ENCODE data around the gene KDM3A. TPM values are rescaled to one million over a fixed set of nuclear protein-coding genes. Genes with fewer than 3 reads are reported as not detected.

The KDM3A gene, protein sequence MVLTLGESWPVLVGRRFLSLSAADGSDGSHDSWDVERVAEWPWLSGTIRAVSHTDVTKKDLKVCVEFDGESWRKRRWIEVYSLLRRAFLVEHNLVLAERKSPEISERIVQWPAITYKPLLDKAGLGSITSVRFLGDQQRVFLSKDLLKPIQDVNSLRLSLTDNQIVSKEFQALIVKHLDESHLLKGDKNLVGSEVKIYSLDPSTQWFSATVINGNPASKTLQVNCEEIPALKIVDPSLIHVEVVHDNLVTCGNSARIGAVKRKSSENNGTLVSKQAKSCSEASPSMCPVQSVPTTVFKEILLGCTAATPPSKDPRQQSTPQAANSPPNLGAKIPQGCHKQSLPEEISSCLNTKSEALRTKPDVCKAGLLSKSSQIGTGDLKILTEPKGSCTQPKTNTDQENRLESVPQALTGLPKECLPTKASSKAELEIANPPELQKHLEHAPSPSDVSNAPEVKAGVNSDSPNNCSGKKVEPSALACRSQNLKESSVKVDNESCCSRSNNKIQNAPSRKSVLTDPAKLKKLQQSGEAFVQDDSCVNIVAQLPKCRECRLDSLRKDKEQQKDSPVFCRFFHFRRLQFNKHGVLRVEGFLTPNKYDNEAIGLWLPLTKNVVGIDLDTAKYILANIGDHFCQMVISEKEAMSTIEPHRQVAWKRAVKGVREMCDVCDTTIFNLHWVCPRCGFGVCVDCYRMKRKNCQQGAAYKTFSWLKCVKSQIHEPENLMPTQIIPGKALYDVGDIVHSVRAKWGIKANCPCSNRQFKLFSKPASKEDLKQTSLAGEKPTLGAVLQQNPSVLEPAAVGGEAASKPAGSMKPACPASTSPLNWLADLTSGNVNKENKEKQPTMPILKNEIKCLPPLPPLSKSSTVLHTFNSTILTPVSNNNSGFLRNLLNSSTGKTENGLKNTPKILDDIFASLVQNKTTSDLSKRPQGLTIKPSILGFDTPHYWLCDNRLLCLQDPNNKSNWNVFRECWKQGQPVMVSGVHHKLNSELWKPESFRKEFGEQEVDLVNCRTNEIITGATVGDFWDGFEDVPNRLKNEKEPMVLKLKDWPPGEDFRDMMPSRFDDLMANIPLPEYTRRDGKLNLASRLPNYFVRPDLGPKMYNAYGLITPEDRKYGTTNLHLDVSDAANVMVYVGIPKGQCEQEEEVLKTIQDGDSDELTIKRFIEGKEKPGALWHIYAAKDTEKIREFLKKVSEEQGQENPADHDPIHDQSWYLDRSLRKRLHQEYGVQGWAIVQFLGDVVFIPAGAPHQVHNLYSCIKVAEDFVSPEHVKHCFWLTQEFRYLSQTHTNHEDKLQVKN (N-terminal part only)
- polyA plus RNA-seq (2012; rRNA removed), result 13.7 and 20.4 TPM in 2 replicates
- 13.4 and 14.0 TPM in 2 replicates for polyA plus RNA-seq (2012; cell fraction: cytosol; rRNA removed)
- polyA plus RNA-seq (2012; cell fraction: nucleus; rRNA removed), result 33.3 and 56.7 TPM in 2 replicates

DNA sequence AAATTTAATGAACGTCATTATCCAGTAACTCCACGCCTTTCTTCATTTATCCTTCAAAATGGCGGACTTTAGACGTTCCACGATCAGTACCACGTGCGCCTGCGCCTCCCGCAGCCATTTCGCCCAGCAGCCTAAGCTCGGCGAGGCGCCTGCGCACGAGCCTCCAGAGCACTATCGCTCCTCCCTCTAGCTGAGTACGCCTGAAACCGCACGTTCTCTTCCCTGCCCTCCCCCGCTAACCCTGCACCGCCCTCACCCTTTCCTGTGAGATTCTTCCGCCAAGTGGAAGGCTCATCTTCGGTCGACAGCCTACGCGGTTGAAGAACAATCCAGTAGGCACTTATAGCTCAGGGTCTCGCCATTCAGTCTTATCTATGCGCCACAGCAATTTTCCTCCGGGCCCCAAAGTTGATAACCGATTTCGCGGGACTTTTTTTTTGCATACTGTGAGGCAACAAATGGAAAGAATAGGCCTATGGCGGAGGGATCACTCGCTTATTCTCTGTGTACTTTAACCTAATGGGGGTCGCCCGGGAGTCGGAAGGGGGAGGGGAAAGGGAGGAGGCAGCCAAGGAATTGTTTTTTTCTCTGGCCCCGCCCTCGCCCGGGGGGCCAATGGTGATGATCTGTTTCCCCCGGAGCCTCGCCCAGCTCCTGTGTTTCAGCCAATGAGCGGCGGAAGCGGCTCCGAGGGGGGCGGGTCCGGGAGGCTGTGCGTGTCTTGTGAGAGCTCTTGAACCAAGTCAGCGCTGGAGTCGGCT lies at the start of gene KDM3A:
KDM3A (plus strand) TSS at position 741 of the 761 bp plus-strand sequence. CDS start 677 bp downstream, outside the sequence.
- CTCF ChIA-PET, result interaction anchor here (0.6 to 1.1 kb wide), 3 partner anchors 12 to 191 kb away, joined by 3 read pairs; no protein-coding TSS in a partner anchor
- POLR2A ChIA-PET, result interaction anchor here (0.6 to 2.3 kb wide), 7 partner anchors 13 to 245 kb away, joined by 3 to 8 read pairs (median 3); partner anchors contain the start of gene IMMT
- H3K27me3 ChIP-seq (ENCODE audit: insufficient read depth), result no peaks in the 10 kb centered on the region
- H3K9ac ChIP-seq, result peak within 1 kb of the TSS; percentile 84
- H3K4me3 ChIP-seq (ENCODE audit: low read depth in 2 of 2, low read length in 1 of 2), result peak within 1 kb of the TSS; percentile 80 to 87
- peak within 1 kb of the TSS; percentile 86 for H3K4me2 ChIP-seq
- DNase-seq, result peak; percentile 89
- H3K79me2 ChIP-seq (ENCODE audit: insufficient read depth), result peaks cover 40% of the 10 kb centered on the region
- peak within 1 kb of the TSS; percentile 100 for H3K27ac ChIP-seq (ENCODE audit: low read depth in 2 of 2, low read length in 1 of 2)
- peaks cover 36% of the 10 kb centered on the region for H4K20me1 ChIP-seq (ENCODE audit: insufficient read depth)
- H3K9me3 ChIP-seq, result peaks cover 17% of the 10 kb centered on the region; the same call in 1 of the 2 replicates
- peak within 1 kb of the TSS; percentile 98 for H2AFZ ChIP-seq (ENCODE audit: low read depth)
- peaks cover 13 to 25% of the 10 kb centered on the region in 2 experiments; a peak in 3 of 4 replicates for H3K4me1 ChIP-seq (ENCODE audit: control insufficient read depth in 1 of 2, insufficient read depth in 2 of 2, low read depth in 1 of 2, low read length in 1 of 2)
- WGBS (ENCODE audit: low lambda C conversion rate), result under 1% methylated on average over 45 of the region's 51 CpGs
- H3K9me2 ChIP-seq, result no peaks in the 10 kb centered on the region
- H3K36me3 ChIP-seq (replicated peaks in 1 of 2; ENCODE audit: control insufficient read depth in 1 of 2, insufficient read depth in 2 of 2, low read length in 1 of 2), result peaks cover 26 to 36% of the 10 kb centered on the region in 2 experiments
- H3F3A ChIP-seq (replicated peaks; ENCODE audit: insufficient read depth), result peaks cover 12% of the 10 kb centered on the region
- TF ChIP-seq RXRA (IDR thresholded peaks at IDR 0.05; ENCODE audit: borderline replicate concordance, low read depth) (peak; percentile 74), GATA2 (CRISPR knock-in tag; IDR thresholded peaks at IDR 0.05) (no peak), GABPA (IDR thresholded peaks at IDR 0.05; ENCODE audit: low read depth) (no peak), YY1 (IDR thresholded peaks at IDR 0.05; ENCODE audit: low read depth) (peak; percentile 94), JUND (IDR thresholded peaks at IDR 0.05) (no peak), NRF1 (IDR thresholded peaks at IDR 0.05; ENCODE audit: low read depth, low read length) (peak; percentile 98), EP300 (IDR thresholded peaks at IDR 0.05; ENCODE audit: borderline replicate concordance in 1 of 2, low read depth in 1 of 2, low read length in 1 of 2) (0 out of 4 replicates have a peak, but pooled peaks have one; percentile 8 to 13), RAD21 (IDR thresholded peaks at IDR 0.05; ENCODE audit: low read length) (no peak), USF2 (IDR thresholded peaks at IDR 0.05; ENCODE audit: borderline replicate concordance, low read depth, low read length) (no peak), SIN3A (IDR thresholded peaks at IDR 0.05; ENCODE audit: borderline replicate concordance, low read depth, low read length) (peak; percentile 31; the same call in 1 of the 2 replicates), MEF2A (IDR thresholded peaks at IDR 0.05; ENCODE audit: borderline replicate concordance, low read depth) (no peak), RCOR1 (IDR thresholded peaks at IDR 0.05; ENCODE audit: low read length) (no peak), FOSL2 (IDR thresholded peaks at IDR 0.05; ENCODE audit: borderline replicate concordance, low read depth) (no peak), MAX (IDR thresholded peaks at IDR 0.05; ENCODE audit: low read depth) (peak; percentile 100), CHD2 (IDR thresholded peaks at IDR 0.05; ENCODE audit: low read length, partially characterized antibody) (peak; percentile 97), TAF1 (IDR thresholded peaks at IDR 0.05; ENCODE audit: borderline replicate concordance, low read depth, low read length) (peak; percentile 79; the same call in 1 of the 2 replicates), TEAD4 (IDR thresholded peaks at IDR 0.05; ENCODE audit: borderline replicate concordance, insufficient read depth) (0 out of 2 replicates have a peak, but pooled peaks have one; percentile 6), RFX5 (IDR thresholded peaks at IDR 0.05; ENCODE audit: low read length) (0 out of 2 replicates have a peak, but pooled peaks have one; percentile 38)
- TF ChIP-seq, protein P1, sequence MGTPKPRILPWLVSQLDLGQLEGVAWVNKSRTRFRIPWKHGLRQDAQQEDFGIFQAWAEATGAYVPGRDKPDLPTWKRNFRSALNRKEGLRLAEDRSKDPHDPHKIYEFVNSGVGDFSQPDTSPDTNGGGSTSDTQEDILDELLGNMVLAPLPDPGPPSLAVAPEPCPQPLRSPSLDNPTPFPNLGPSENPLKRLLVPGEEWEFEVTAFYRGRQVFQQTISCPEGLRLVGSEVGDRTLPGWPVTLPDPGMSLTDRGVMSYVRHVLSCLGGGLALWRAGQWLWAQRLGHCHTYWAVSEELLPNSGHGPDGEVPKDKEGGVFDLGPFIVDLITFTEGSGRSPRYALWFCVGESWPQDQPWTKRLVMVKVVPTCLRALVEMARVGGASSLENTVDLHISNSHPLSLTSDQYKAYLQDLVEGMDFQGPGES (IDR thresholded peaks at IDR 0.05; ENCODE audit: low read depth, low read length), result peak; percentile 41; the same call in 1 of the 2 replicates
- TF ChIP-seq, protein P2, sequence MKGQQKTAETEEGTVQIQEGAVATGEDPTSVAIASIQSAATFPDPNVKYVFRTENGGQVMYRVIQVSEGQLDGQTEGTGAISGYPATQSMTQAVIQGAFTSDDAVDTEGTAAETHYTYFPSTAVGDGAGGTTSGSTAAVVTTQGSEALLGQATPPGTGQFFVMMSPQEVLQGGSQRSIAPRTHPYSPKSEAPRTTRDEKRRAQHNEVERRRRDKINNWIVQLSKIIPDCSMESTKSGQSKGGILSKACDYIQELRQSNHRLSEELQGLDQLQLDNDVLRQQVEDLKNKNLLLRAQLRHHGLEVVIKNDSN (IDR thresholded peaks at IDR 0.05; ENCODE audit: borderline replicate concordance, low read depth), result peak; percentile 70; the same call in 1 of the 2 replicates
- TF ChIP-seq, protein P3, sequence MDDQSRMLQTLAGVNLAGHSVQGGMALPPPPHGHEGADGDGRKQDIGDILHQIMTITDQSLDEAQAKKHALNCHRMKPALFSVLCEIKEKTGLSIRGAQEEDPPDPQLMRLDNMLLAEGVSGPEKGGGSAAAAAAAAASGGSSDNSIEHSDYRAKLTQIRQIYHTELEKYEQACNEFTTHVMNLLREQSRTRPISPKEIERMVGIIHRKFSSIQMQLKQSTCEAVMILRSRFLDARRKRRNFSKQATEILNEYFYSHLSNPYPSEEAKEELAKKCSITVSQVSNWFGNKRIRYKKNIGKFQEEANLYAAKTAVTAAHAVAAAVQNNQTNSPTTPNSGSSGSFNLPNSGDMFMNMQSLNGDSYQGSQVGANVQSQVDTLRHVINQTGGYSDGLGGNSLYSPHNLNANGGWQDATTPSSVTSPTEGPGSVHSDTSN (IDR thresholded peaks at IDR 0.05), result peak; percentile 45
